GM23338 (cell line): Measurements from ENCODE around the gene TMEM218.

Experiments used
- EZH2 ChIP-seq: fragments of 200-600 bp; sonication (generic); IDR thresholded peaks from one replicate; pipeline ENCODE4 v1.8.0; 2017; ENCODE audit warnings: antibody characterized with exemption, mild to moderate bottlenecking, low read depth; ENCODE audit not compliant: unreplicated experiment
- EZH2phosphoT487 ChIP-seq: fragments of 200-600 bp; sonication (generic); IDR thresholded peaks from one replicate; pipeline ENCODE4 v1.8.1; 2018; ENCODE audit warnings: antibody characterized with exemption; ENCODE audit not compliant: unreplicated experiment
- JUNB ChIP-seq: IDR thresholded peaks from one replicate; pipeline ENCODE4 v1.6.1; 2016; ENCODE audit warnings: antibody characterized with exemption; ENCODE audit not compliant: unreplicated experiment
- NANOG ChIP-seq: IDR thresholded peaks from 2 replicates; pipeline ENCODE4 v1.6.1; 2016; ENCODE audit warnings: antibody characterized with exemption, borderline replicate concordance
- POLR2AphosphoS5 ChIP-seq: IDR thresholded peaks from 2 replicates; pipeline ENCODE4 v1.6.1; 2016; ENCODE audit warnings: antibody characterized with exemption, low read depth
- ZNF114 ChIP-seq: fragments of 250-450 bp; sonication (Bioruptor Pico); IDR thresholded peaks from 2 replicates; pipeline ENCODE4 v1.5.0; 2020; ENCODE audit warnings: mild to moderate bottlenecking, moderate library complexity
- TF ChIP-seq, protein P1 (sequence below), 2 experiments: fragments of 200-600 bp in 1 of 2; sonication (generic) in 1 of 2; conservative IDR thresholded peaks; 2 replicates each; pipeline versions ENCODE4 v1.5.1 to v1.6.1; 2016 to 2017; ENCODE audit warnings: antibody characterized with exemption in 2 of 2, low read depth in 2 of 2, mild to moderate bottlenecking in 2 of 2, moderate library complexity in 1 of 2
- TF ChIP-seq, protein P2 (sequence below): IDR thresholded peaks from one replicate; pipeline ENCODE4 v1.6.1; 2018; ENCODE audit warnings: antibody characterized with exemption; ENCODE audit not compliant: unreplicated experiment

DNA sequence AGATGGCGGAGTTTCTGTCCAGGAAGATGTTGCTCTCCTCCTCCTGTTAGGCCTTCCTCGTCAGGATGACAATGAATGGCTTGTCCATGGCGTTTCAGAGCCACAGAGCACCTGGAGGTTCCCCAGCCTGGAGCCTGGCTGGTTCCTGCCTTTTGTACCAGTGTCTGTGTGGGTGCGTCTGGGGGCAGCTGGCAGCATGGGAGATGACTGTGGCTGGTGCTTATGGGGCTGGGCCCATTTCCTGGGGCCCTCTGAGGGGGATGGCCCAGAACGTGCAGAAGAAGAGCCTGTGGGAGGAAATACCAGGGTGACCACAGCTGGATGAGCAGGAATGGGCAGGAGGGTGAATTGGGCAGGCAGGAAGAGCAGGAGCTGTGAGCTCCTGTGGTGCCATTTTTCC, 41.6 kb downstream of the TMEM218 start:
- TF ChIP-seq, protein P1, sequence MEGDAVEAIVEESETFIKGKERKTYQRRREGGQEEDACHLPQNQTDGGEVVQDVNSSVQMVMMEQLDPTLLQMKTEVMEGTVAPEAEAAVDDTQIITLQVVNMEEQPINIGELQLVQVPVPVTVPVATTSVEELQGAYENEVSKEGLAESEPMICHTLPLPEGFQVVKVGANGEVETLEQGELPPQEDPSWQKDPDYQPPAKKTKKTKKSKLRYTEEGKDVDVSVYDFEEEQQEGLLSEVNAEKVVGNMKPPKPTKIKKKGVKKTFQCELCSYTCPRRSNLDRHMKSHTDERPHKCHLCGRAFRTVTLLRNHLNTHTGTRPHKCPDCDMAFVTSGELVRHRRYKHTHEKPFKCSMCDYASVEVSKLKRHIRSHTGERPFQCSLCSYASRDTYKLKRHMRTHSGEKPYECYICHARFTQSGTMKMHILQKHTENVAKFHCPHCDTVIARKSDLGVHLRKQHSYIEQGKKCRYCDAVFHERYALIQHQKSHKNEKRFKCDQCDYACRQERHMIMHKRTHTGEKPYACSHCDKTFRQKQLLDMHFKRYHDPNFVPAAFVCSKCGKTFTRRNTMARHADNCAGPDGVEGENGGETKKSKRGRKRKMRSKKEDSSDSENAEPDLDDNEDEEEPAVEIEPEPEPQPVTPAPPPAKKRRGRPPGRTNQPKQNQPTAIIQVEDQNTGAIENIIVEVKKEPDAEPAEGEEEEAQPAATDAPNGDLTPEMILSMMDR (conservative IDR thresholded peaks at IDR 0.05; ENCODE audit: low read depth in 2 of 2): no peak
- TF ChIP-seq POLR2AphosphoS5 (no peak), EZH2 (no peak), EZH2phosphoT487 (no peak), NANOG (no peak), JUNB (no peak), ZNF114 (CRISPR knock-in tag) (no peak)
- TF ChIP-seq, protein P2, sequence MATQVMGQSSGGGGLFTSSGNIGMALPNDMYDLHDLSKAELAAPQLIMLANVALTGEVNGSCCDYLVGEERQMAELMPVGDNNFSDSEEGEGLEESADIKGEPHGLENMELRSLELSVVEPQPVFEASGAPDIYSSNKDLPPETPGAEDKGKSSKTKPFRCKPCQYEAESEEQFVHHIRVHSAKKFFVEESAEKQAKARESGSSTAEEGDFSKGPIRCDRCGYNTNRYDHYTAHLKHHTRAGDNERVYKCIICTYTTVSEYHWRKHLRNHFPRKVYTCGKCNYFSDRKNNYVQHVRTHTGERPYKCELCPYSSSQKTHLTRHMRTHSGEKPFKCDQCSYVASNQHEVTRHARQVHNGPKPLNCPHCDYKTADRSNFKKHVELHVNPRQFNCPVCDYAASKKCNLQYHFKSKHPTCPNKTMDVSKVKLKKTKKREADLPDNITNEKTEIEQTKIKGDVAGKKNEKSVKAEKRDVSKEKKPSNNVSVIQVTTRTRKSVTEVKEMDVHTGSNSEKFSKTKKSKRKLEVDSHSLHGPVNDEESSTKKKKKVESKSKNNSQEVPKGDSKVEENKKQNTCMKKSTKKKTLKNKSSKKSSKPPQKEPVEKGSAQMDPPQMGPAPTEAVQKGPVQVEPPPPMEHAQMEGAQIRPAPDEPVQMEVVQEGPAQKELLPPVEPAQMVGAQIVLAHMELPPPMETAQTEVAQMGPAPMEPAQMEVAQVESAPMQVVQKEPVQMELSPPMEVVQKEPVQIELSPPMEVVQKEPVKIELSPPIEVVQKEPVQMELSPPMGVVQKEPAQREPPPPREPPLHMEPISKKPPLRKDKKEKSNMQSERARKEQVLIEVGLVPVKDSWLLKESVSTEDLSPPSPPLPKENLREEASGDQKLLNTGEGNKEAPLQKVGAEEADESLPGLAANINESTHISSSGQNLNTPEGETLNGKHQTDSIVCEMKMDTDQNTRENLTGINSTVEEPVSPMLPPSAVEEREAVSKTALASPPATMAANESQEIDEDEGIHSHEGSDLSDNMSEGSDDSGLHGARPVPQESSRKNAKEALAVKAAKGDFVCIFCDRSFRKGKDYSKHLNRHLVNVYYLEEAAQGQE: no peak
